ENCODE results near the gene MYLK3.

- TF ChIP-seq MAFK (IDR thresholded peaks at IDR 0.05; ENCODE audit: low read depth, low read length) (no peak), POLR2A (IDR thresholded peaks at IDR 0.05; ENCODE audit: low read depth, low read length) (no peak), CTCF (conservative IDR thresholded peaks at IDR 0.05; ENCODE audit: low read depth, low read length) (no peak), RCOR1 (IDR thresholded peaks at IDR 0.05; ENCODE audit: insufficient replicate concordance, low read length) (no peak), RAD21 (IDR thresholded peaks at IDR 0.05; ENCODE audit: low read length) (no peak), USF2 (IDR thresholded peaks at IDR 0.05; ENCODE audit: low read depth, low read length) (no peak)
These were observed 26.6 kb upstream of the MYLK3 start for GRCh38 chr16:46774743-46775177.
